Measurements from ENCODE around the gene RBM10.

Gene RBM10

DNA sequence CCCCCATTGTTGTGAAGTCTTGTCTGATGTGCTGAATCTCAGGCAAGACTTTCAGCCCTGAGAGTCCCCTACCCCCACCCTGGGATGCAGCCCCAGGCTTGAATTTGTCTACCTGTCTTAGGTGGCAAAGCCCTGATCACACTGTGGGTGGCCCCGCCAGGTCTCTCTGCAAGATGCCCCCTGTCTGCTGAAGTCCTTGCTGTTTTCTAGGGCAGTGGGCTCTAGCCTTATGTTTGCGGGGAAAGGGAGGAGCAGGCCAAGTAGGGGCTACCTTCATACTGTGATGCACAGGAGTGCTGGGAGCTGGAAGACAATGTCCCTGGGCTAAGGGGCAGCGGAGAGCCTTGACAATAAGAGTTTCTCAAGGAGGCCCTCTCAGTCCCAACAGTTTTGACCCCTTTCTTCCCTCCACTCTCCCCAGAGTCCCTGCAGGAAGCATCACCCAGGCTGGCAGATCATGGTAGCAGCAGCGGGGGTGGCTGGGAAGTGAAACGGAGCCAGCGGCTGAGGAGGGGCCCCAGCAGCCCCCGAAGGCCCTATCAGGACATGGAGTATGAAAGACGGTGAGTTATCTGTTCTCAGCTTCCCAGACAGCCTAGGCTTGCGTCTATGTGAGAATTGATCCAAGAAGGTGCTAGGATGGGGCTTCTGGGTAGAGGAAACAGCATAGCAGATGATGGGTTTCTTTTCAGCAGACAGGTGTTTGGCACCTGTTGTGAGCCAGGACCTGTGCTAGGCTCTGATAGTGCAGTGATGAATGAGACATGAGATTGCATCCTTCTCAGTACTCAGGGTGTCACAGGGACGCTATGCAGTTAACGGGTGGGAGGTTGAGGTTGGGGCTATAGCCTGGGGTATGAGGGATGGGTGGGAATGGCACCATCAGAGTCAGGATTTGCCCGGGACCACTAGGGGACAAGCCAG is 2.2 kb downstream of the RBM10 start:
- no peak for DNase-seq

DNA sequence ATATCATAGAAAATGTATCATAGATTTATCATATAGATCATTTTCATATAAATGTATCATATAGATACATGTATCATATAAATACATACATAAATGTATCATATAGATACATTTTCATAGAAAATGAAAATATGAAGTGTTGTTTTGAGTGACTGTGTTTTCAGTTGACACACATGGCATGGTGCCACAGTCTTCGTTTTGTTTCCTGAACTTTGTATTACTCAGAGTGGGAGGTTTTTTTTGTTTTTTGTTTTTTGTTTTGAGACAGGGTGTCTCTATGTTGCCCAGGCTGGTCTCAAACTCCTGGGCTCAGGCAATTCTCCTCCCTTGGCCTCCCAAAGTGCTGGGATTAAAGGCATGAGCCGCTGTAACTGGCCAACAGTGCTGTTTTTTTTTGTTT is 3.9 kb downstream of the RBM10 start:
- DNase-seq = peak; percentile 37

DNA sequence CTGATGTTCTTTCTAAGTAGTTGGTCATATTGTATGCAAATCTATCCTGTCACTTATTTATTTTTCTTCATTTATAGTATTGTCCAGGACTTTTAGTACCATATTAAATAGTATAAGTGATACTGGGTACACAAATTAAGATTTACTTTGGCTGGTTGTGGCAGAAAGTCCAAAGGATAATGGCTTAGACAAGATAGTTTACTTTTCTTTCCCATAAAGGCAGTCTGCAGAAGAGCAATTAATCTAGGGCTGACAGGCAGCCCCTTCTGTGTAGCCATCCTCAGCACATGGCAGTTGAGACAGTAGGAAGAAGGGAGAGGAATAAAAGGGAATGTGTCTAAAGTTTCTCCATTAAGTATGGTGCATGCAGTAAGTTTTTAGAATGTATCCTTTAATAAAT is 6.4 kb downstream of the RBM10 start:
- no peak for DNase-seq

DNA sequence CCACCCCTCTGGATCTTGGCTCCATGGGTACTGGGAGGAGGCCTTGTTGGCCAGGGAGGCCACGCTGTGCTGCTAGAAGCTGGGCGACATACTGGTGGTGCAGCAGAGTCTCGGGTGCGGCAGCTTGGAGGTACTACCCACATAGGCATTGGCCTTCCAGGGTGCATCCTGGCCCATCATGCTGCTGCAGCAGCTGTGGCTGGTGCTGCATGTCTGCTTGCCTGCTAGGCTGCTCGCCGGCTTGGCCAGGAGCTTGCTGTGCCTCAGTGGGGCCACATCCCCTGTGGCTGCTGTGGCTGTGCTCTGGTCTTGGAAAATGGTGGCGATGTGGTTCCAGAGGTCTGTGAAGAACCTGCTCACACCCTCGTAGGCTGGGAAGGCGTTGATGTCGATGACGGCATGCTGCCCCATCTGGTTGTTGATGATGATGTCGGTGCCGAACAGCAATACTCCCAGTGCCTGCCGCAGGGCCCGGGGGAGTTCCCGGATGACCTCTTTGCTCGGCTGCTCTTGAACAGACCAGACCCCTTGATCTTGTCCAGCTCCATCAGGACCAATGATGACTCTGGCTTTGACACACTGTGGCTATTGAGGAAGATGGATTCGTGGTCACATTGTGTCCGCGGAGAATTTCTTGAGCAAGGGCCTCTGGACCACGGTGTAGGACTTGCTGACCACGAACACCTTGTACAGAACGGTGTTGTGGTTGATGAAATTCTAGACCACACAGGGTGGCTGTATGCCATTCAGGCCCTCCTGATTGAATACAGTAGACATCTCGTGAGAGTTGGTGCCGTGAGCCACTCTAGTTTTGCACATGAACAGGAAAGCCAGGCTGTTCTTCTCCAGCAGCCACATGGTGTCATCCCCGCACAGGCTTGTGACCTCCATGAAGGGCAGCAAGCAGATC is 11.8 kb downstream of the RBM10 start:
- DNase-seq = no peak

DNA sequence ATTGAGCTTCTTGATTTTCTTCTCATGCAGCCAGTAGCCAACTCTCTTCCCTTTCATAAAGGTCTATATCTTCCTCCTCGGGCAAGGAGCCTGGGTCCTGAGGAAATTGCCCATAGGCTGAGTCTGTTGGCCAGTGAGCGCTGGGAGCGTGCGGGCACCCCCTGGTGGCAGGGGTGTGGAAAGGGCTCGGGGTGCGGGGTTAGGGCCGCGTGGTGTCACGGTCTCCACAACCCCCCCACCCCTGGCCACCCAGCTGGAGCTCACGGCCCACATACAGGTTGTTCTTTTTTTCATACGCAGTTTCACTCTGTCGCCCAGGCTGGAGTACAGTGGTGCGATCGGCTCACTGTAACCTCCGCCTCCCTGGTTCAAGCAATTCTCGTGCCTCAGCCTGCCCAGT is 13.1 kb downstream of the RBM10 start:
- DNase-seq = no peak

GRCh38 chrX:47158781-47159180 is 13.8 kb downstream of the RBM10 start:
- no peak for DNase-seq

- DNase-seq = no peak
These were observed 15.8 kb downstream of the RBM10 start for GRCh38 chrX:47160781-47161180.

DNA sequence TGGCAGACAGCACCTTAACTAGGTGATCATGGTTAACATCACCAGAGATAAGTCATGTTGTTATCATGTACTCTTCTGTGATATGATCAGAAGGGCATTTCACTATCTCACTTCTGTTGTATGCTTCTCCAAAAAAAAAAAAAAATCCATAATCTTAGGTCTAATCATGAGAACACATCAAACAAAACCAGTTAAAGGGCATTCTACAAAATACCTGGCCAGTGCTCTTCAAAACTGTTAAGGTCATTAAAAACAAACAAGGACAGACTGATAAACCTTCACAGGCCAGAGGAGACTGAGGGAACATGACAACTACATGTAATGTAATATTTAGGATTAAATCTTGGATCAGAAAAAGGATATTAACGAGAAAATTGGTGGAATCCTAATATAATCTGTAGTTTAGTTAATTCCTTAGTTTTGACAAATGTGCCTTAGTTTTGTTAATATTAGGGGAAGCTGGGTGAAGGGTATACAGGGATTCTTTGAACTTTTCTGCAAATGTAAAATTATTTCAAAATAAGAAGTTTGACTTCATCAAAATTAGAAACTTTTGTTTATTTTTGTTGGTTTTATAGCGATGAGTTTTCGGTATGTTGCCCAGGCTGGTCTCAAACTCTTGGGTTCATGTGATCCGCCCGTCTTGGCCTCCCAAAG is 18.0 kb downstream of the RBM10 start:
- DNase-seq = no peak

DNA sequence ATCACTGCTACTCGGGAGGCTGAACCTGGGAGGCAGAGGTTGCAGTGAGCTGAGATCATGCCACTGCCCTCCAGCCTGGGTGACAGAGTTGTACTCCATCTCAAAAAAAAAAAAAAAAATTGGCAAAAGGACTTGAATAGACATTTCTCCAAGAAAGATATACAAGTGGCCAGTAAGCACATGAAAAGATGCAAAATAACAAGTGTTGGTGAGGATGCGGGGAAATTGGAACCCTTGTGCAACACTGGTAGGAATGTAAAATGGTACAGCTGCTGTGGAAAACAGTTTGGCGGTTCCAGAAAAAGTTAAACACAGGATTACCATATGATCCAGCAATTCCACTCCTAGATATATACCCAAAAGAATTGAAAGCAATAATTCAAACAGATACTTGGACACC is 19.4 kb downstream of the RBM10 start:
- DNase-seq = no peak

GRCh38 chrX:47166126-47166525 is 21.1 kb downstream of the RBM10 start:
- no peak for DNase-seq

- no peak for DNase-seq
These were observed 23.6 kb downstream of the RBM10 start for GRCh38 chrX:47168495-47169073.

DNA sequence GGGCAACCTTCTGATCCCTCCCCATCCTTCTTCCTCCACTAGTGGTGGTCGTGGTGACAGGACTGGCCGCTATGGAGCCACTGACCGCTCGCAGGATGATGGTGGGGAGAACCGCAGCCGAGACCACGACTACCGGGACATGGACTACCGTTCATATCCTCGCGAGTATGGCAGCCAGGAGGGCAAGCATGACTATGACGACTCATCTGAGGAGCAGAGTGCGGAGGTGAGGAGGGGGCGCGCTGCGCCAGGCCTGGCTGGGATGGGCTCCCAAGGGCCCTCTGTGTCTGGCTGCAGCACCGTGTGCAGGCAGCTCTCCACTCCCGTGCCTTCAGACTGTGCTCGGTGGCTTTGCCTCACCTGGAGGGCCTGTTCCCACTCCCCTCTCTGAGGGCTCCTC is 24.3 kb downstream of the RBM10 start:
- DNase-seq = no peak

DNA sequence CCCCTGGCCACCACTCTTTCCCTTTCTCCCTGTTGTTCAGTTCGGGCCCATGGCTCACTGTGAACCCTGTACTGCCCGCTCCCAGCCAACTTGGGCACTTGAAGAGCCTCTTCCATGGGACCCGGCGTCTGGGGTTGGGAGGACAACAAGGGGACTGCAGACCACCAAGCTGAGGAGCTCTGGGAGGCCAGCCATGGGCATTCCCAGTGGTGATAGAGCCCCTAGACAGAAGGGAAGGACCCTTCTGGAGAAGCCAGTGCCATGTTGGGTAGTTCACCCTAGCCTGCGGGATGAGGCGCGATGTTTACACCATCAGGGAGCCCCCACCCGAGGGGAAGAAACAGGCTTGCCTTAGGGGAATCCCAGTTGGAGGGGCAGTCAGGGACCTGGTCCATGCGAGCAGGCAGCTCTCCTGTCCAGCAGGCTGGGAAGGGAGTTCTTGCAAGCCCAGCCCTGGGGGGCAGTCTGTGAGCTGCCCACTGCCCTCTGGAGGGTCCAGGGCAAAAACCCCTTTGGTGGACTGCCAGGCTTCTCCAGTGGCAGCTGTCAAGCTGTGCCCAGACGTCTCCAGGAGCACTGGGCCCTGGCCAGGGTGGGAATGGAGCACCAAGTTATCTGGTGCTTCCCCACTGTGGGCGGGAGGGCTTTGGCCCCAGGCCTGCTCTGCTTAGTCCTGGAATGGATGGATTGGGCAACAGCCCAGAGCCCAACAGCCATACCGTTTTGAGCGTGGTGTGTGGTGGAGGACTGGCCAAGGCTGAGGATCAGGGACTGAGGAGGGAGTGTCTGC is 24.9 kb downstream of the RBM10 start:
- no peak for DNase-seq

DNA sequence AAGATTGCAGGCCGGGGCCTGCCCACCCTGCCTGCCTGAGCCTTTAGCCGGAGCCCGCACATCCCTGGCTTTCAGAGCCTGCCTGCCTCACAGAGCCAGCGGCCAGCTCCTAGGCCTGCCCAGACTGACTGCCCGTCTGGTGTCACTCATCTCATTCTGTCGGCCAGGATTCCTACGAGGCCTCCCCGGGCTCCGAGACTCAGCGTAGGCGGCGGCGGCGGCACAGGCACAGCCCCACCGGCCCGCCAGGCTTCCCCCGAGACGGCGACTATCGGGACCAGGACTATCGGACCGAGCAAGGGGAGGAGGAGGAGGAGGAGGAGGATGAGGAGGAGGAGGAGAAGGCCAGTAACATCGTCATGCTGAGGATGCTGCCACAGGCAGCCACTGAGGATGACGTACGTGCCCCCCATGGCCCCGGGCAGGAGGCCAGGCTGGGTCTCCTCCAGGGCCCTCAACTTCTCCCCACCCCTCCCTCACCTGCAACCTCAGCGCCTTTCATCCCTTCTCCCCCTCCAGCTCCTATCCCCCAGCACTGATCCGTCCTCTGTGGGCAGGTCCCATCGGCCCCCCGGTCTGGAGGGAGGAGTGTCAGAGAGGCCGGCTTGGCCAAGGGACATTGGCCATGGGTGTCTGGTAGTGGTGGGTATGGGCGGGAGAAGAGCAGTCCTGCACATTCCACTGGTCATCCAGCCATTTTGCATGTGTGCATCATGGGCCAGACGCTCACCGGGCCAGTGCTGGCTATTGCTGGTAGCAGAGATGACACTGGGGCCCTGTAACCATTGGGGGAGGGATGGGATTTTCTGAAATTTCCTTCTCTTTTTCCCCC is 26.1 kb downstream of the RBM10 start:
- DNase-seq = no peak

DNA sequence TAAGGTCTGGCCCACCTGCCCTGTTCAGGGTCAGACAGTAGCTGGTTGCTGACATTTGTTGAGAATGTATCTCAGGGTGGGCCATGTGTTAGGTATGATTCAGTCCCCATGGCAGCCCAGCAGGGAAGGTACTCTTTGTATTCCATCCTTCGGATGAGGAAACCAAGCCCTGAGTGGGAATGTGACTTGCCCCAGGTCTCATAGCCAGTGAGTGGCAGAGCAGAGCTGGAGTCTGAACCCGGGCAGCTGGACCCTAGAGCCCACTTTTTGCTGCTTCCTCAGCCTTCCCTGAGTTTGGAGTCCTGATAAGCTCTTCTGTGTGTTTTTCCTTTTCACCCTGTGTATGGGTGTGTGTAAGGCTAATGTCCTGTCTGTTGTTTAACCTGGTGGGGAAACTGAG is 27.0 kb downstream of the RBM10 start:
- no peak for DNase-seq

DNA sequence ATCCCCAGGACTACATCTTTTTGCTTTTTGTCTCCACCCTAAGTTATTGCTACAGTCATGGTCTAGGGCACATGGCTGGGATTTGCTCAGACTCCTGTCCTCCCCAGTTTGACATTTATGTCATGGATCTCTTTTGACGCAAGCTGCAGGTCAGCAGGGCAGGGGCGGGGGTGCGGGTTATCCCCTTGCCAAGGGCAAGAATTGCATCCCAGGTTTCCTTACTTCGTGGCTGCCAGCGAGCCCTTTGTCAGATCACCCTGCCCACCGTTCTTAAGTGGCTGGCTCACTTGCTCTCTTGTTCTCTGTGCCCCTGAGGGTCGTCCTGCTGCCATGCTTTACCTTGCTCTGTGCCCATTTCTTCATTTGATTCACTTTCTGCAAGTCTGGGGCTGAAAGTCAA is 27.5 kb downstream of the RBM10 start:
- DNase-seq = no peak

- DNase-seq = no peak
These were observed 28.2 kb downstream of the RBM10 start for GRCh38 chrX:47172971-47173792.

- no peak for DNase-seq
These were observed 29.4 kb downstream of the RBM10 start for GRCh38 chrX:47174376-47174775.

- DNase-seq = no peak
These were observed 30.0 kb downstream of the RBM10 start for GRCh38 chrX:47174846-47175587.

GRCh38 chrX:47175588-47175980 is 30.6 kb downstream of the RBM10 start:
- no peak for DNase-seq

All from stimulated activated CD4-positive, alpha-beta T cell treated with anti-CD3 and anti-CD28 coated beads, Interleukin-1b, Interleukin-23, amount 100 ng/mL, for 48 hours (primary cell).